SK-N-SH treated with all-trans-retinoic acid at 6 μM for 48 hours (cell line): ENCODE data around the gene ARHGEF16.

ENCODE experiments used
- BACH2 ChIP-seq: fragments of 250-450 bp; sonication (Bioruptor Pico); IDR thresholded peaks from 2 replicates; pipeline ENCODE4 v1.9.0; 2021; ENCODE audit warnings: mild to moderate bottlenecking, borderline replicate concordance
- CSRNP3 ChIP-seq: fragments of 250-450 bp; sonication (Bioruptor Pico); IDR thresholded peaks from 2 replicates; pipeline ENCODE4 v1.5.1; 2021; ENCODE audit warnings: mild to moderate bottlenecking, moderate library complexity
- PPARA ChIP-seq: fragments of 250-450 bp; sonication (Bioruptor Pico); IDR thresholded peaks from 2 replicates; pipeline ENCODE4 v1.5.0; 2020; ENCODE audit warnings: mild to moderate bottlenecking, borderline replicate concordance
- ZFP30 ChIP-seq: fragments of 450-650 bp; formaldehyde crosslinking; IDR thresholded peaks from 2 replicates; pipeline ENCODE4 v1.5.0; 2022; ENCODE audit warnings: mild to moderate bottlenecking, moderate library complexity

- no peak for TF ChIP-seq PPARA (CRISPR knock-in tag)
- TF ChIP-seq ZFP30 = no peak
- no peak for TF ChIP-seq CSRNP3 (CRISPR knock-in tag)
- no peak for TF ChIP-seq BACH2
Measured at GRCh38 chr1:3456449-3456963, 2.0 kb downstream of the ARHGEF16 start.
